ENCODE measurements around the gene WNT7B.

DNA sequence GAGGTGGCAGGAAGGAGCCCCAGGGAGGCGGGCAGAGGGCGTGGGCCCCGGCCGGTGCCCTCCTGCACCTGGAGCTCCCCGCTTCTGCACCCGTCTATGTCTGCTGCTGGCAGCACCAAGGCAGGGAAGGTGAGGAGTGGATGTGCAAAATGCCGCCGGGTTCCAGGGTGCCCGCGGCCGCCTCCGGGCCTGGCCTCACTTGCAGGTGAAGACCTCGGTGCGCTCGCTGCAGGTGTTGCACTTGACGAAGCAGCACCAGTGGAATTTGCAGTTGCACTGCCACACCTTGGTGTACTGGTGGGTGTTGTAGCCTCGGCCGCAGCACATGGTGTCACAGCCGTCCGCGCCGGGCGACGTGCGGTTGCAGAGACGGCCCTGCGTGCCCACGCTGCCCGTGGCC lies 54.3 kb downstream of the WNT7B start:
- TF ChIP-seq, protein P1, sequence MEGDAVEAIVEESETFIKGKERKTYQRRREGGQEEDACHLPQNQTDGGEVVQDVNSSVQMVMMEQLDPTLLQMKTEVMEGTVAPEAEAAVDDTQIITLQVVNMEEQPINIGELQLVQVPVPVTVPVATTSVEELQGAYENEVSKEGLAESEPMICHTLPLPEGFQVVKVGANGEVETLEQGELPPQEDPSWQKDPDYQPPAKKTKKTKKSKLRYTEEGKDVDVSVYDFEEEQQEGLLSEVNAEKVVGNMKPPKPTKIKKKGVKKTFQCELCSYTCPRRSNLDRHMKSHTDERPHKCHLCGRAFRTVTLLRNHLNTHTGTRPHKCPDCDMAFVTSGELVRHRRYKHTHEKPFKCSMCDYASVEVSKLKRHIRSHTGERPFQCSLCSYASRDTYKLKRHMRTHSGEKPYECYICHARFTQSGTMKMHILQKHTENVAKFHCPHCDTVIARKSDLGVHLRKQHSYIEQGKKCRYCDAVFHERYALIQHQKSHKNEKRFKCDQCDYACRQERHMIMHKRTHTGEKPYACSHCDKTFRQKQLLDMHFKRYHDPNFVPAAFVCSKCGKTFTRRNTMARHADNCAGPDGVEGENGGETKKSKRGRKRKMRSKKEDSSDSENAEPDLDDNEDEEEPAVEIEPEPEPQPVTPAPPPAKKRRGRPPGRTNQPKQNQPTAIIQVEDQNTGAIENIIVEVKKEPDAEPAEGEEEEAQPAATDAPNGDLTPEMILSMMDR (IDR thresholded peaks at IDR 0.05), result no peak
- TF ChIP-seq POLR2A (IDR thresholded peaks at IDR 0.05), result no peak
